ELR (cell line): ENCODE data around the gene HARBI1.
A peak's percentile ranks its signal among the peaks of the same experiment; 100 is the strongest.
"Not testable (repeated sequence)": the region's sequence is repeated elsewhere in the genome, so short reads cannot be mapped to it uniquely, and the experiment has no call there.

ENCODE experiments used
- DNase-seq: peaks from one replicate; pipeline ENCODE4 v3.0.0-alpha.2; 2015; ENCODE audit warnings: low read depth

HARBI1 gene

GRCh38 chr11:46594785-46595184 lies 22.2 kb downstream of the HARBI1 start:
- DNase-seq: no peak

GRCh38 chr11:46594374-46594700 lies 22.7 kb downstream of the HARBI1 start:
- DNase-seq: no peak

DNA sequence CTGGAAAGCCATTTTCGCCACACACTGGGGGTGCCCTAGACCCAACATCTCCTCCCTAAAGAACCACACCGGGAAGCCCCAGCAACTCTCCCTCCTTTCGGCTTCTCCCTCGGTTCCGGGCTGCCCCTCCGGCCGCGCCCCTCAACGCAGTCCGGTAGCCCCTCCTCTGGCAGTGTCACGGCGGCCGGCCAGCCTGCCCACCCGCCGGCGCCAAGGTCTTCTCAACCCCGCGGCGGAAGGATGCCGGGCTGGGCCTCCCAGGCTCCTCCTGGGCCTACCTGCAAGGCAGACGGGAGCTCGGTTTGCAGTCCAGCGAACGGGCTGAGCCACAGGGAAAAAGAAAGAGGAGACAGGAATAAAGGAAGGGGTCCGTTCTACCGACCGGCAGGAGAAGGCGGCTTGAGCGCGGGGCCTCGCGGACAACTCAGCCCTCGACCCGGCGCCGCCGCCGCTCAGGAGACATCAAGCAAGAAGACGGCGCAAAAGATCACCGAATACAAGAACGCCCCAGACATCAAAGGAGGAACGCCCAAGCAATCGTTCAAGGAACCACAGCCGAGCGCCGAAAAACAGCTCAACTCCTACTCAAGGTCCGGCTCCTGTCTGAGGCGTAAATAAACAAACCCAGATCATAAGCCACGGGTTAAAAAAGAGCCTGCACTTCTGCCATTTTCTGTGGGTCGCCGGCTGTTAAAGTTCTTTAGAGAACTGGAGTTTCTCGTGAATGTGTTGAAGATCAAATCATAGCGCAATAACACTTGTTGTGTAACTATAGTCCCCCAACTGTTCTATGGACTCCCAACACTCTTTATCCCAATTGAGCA lies 23.3 kb downstream of the HARBI1 start, which contains the start of gene AMBRA1:
AMBRA1 (minus strand) TSS at position 474 of the 824 bp plus-strand sequence. CDS start 45,643 bp downstream, outside the sequence.
- DNase-seq: peak; percentile 94

DNA sequence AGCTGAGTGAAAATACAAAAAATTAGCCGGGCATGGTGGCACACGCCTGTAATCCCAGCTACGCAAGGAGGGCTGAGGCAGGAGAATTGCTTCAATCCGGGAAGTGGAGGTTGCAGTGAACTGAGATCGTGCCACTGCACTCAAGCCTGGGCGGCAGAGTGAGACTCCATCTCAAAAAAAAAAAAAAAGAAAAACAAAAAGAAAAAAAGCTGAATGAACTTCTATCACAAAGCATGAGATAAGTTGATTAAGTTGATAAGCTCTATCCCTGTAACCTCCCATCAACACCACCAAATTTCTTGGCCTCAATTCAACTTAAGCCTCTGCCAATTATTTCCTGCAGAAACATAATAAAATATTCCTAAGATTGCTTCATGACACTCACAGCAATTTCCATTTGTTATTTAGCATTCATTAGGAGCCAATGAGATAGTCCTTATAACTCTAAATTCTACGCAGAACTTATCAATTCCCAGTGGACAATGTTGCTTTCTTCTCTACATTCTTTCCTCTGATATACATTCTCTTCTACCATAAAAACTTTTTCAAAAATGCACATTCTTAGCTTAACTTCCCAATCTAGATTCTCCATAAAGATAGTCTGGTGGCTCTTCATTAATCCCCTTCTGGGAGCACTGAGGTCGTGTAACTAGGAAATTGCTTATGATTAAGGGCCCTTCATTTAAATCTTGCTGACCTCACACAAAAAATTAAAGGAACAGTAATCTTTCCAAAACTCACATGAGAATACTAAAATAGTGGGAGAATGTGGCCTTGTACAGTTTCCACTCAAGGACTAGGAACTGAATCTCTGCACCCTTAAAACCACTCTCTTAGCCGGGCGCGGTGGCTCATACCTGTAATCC lies 26.1 kb downstream of the HARBI1 start:
- no peak for DNase-seq

DNA sequence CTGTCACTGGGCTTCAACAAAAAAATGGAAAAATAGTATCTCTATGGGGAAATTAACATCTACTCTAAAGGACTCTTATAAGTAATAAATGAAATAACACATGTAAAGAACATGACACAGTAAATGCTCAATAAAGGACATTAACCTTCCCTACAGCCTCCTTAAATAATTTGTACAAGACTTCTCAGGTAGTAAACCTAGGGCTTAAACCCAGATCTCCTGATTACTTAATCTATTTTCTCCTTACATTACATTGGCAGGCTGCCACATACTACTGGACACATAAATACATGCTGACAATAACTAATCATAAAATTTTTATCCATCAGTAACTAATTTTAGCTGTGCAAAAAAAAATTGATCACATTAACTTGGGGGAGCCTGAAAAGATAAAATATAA lies 28.1 kb downstream of the HARBI1 start:
- DNase-seq: no peak

DNA sequence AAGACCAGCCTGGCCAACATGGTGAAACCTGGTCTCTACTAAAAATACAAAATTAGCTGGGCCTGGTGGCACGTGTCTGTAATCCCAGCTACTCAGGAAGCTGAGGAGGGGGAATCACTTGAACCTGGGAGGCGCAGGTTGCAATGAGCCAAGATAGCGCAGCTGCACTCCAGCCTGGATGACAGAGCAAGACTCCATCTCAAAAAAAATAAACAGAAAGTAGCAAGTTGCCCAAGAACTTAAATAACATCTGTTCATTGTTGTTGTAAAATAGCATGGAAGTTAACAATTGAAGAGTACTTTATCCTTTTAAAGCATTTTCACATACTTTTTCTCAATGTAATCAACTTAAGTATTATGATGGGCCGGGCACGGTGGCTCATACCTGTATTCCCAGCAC lies 28.9 kb downstream of the HARBI1 start:
- no peak for DNase-seq

GRCh38 chr11:46583513-46583912 lies 33.5 kb downstream of the HARBI1 start:
- not testable (repeated sequence) for DNase-seq

DNA sequence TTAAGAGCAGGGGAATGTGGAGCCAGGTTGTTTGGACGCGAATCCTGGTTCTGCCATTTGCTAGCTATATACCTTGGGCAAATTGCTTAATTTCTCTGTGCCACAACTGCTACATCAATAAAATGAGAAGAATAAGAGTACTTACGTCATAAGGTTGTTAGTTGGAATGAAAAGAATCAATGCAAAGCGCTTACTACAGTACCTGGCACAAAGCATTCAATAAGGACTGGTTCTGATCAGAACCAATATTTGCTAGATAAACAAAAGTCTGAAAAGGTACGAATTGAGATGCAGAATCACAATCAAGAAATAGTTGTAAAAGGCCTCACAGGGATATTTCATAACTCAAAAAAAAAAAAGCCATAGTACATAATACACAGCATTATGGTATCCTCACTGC lies 34.4 kb downstream of the HARBI1 start:
- DNase-seq: no peak

DNA sequence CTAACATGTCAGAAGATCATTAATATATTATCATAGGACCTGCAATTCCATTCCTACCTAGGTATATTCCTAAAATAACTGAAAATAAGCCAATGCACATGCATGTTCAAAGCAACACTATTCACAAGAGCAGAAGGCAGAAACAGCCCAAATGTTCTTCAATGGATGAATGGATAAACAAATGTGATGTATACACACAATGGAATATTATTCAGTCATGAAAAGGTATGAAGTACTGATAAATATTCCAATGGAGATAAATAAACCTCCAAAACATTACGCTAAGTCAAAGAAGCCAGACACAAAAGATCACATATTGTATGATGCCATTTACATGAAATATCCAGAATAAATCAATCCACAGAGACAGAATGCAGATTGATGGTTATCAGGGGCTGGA lies 40.0 kb downstream of the HARBI1 start:
- no peak for DNase-seq

DNA sequence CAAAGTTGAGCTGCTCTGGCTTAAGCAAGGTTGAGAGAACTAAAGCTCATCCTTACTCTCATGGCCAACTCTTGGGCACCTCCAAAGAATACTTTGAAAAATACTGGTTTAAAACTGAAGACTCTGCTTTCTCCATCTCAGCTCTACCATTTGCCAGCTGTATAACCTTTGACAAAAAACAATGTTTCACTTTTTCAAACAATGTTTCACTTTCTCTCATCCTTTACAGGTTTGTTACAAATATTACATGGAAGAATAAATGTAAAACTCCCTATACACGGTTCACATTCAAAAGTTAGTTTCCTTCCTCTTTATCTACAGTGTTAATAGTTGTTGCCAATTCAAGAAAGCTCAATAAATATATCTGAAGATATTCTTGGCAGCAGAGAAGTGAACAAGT lies 42.4 kb downstream of the HARBI1 start:
- DNase-seq: no peak

DNA sequence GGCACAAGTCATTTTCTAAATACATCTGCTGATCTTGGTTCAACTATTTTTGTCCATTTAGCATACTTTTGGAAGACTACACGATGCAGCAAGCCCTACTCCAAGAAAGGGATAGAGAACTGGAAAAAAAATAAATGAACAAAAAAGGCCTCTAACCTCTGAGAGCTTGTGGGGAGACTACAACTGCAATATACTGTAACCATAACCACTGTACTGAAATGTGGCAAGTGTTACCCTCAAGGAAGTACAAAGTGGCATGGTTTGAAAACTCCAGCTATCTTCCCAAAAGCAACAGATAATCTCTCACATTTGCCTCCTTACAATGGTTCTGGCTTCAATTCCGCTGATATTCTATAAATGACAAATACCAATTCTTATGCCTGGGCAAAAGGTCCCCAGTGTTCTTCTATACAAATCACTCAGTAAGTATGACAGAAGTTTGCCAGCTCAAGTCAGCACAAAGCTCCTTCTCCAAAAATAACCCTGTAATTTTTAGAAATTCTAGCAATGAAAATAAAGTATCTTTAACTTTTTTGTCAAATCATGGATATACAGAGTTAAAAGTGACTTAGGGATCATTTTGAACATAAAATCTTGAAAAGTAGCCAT lies 46.1 kb downstream of the HARBI1 start:
- DNase-seq: no peak

DNA sequence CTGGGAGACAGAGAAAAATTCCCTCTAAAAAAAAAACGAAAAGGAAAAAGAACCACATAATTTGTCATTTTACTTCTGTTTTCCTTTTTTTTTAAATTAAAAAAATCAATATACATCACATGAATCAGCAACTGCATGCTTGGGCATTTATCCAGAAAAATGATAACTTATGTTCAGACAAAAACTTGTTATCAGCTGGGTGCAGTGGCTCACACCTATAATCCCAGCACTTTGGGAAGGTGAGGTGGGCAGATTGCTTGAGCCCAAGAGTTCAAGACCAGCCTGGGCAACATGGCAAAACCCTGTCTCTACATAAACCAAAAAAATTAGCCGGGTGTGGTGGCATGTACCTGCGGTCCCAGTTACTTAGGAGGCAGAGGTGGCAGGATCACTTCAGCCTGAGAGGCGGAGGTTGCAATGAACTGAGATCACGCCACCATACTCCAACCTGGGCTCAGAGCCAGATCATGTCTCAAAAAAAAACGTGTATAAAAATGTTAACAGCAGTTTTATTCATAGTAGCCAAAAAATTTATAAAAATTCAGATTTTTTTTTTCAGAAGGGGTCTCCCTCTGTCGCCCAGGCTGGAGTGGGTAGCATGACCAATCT lies 51.7 kb downstream of the HARBI1 start:
- DNase-seq: peak; percentile 22

DNA sequence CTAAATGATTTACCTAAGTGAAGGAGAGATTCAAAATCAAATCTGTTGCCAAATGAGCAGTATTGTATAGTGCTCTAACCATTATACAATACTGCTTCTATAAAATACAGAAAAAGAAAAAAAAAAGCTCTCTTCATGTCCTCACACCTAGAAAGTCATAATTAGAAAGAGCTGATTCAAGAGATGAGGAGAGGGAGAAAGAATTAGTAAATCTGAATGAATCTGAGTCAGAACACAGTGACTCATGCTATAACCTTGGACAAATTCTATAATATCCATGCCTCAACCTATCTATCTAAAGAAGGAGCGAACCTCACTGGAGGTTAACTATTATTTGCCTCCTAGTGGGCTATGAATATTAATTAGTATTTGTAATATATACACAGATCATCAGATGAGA lies 52.6 kb downstream of the HARBI1 start:
- DNase-seq: peak; percentile 79

DNA sequence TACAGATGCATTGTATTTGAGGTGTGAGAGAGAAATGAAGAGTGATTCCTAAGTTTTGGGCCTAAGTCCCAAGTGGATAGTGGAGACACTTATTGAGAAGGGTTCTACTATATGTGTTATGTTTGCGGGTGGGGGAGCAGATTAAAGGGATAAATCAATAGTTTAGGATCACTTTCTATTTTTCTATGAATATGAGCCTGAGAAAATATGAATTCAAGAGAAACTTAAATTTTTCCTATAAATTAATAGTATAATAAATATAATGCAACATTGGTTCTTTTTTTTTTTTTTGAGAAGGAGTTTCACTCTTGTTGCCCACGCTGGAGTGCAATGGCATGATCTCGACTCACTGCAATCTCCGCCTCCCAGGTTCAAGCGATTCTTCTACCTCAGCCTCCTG lies 54.5 kb downstream of the HARBI1 start:
- DNase-seq: no peak

DNA sequence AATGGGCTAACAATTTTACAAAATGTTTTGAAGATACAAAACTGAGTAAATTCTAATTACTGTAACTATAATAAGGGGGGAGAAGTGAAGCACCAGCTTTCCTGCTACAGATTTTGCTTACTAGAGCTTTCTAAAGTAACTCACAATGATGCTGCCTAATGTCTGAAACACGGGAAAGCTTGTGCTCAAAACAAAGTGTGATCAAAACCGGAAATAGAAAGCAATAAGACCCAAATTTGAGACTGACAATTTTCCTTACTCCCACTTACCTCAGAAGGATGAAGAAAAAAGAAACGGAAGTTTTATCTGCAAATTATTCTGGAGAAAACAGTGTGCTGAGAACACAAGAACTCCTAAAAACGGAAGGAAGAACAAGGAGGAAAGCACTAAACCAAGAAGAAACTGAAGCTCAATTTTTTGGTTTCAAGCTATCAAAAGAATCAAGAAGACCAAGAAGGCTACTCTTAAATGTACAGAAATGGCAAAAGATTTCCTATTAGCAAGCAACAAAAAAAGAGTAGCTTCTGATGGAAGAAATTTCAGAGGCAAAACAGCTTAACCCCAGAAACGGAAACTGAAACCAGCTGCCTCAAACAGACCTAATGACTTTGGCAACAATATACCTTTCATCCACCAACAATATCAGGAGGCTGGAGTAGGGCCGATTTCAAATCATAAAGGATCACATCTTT lies 56.6 kb downstream of the HARBI1 start:
- peak; percentile 43 for DNase-seq

GRCh38 chr11:46559815-46560214 lies 57.2 kb downstream of the HARBI1 start:
- no peak for DNase-seq

DNA sequence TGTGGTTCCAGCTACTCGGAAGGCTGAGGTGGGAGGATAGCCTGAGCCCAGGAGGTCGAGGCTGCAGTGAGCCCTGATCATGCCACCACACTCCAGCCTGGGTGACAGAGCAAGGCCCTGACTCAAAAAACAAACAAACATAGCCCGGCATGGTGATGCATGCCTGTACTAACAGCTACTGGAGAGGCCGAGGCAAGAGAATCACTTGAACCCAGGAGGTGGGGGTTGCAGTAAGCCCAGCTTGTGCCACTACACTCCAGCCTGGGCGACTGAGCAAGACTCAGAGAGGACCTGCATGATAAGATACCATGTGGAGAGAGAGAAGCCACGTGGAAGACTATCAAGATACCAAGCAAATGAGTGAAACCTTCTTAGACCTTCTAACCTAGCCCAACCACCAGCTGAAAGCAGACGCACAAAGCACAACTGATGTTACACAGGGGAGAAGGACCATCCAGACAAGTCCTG lies 59.3 kb downstream of the HARBI1 start:
- peak; percentile 77 for DNase-seq

- no peak for DNase-seq
These were observed 61.6 kb downstream of the HARBI1 start for GRCh38 chr11:46555267-46556054.

- peak; percentile 92 for DNase-seq
These were observed 62.5 kb downstream of the HARBI1 start for GRCh38 chr11:46554213-46555147.

GRCh38 chr11:46553814-46554212 lies 63.2 kb downstream of the HARBI1 start:
- peak; percentile 77 for DNase-seq
